MM.1S (cell line): ENCODE data around the gene RNF20.

Experiments used
- CTCF ChIP-seq: fragments of 300-600 bp; sonication (generic); IDR thresholded peaks from 2 replicates; pipeline ENCODE4 v1.5.1; 2016; ENCODE audit warnings: antibody characterized with exemption, low read length, mixed read lengths
- EZH2 ChIP-seq: fragments of 300-600 bp; sonication (generic); optimal IDR thresholded peaks from 2 replicates; pipeline ENCODE3; 2017; ENCODE audit warnings: low read depth, mild to moderate bottlenecking, antibody characterized with exemption, low read length, mixed read lengths

GRCh38 chr9:101504188-101504587 is 29.5 kb upstream of the RNF20 start:
- no peak for TF ChIP-seq EZH2
- no peak for TF ChIP-seq CTCF
